K562 (cell line): Measurements from ENCODE around the gene WDR93. TPM values are rescaled to one million over a fixed set of nuclear protein-coding genes. Genes with fewer than 3 reads are reported as not detected.

ENCODE experiments used
- NR4A1 ChIP-seq, 2 experiments: fragments of 250-450 bp in 1 of 2; fragments of 450-650 bp in 1 of 2; sonication (Bioruptor Pico) in 1 of 2; IDR thresholded peaks; 2 replicates each; pipeline versions ENCODE4 v1.4.0 to v1.6.1; 2016 to 2020; ENCODE audit warnings: mild to moderate bottlenecking in 2 of 2, missing compliant biosample characterization in 1 of 2, missing genetic modification characterization in 1 of 2, moderate library complexity in 1 of 2
- PTTG1 ChIP-seq: fragments of 450-650 bp; IDR thresholded peaks from 2 replicates; pipeline ENCODE4 v1.6.1; 2016; ENCODE audit warnings: low read depth, mild to moderate bottlenecking, missing genetic modification characterization, missing compliant biosample characterization
- RFX5 ChIP-seq: IDR thresholded peaks from 2 replicates; pipeline ENCODE4 v1.6.1; 2011; ENCODE audit warnings: low read depth, mild to moderate bottlenecking, improper control_type of control experiment, low read length
- WHSC1 ChIP-seq: IDR thresholded peaks from one replicate; pipeline ENCODE4 v1.6.1; 2012; ENCODE audit warnings: low read length, control low read depth, inconsistent platforms
- ZBTB33 ChIP-seq: sonication (generic); formaldehyde crosslinking; IDR thresholded peaks from 2 replicates; pipeline ENCODE4 v1.8.1; 2023; ENCODE audit warnings: mild to moderate bottlenecking, missing genetic modification reagents
- ZNF449 ChIP-seq: fragments of 250-450 bp; sonication (Bioruptor Pico); IDR thresholded peaks from 2 replicates; pipeline ENCODE4 v1.8.0; 2022; ENCODE audit warnings: moderate library complexity, mild to moderate bottlenecking, inconsistent platforms
- ZNF766 ChIP-seq: fragments of 200-800 bp; sonication (Bioruptor generic); conservative IDR thresholded peaks from 2 replicates; pipeline ENCODE4 v1.6.1; 2016; ENCODE audit warnings: missing genetic modification characterization, missing compliant biosample characterization
- polyA plus RNA-seq, 8 experiments: library from polyadenylated mRNA; depleted of rRNA in 4 of 8; stranded (reverse) in 5 of 8; unstranded in 3 of 8; fragments of >200 nt; fragmentation: Nextera tagmentation in 2 of 8; fragmentation: Illumina TruSeq in 1 of 8; extraction: Ambion mirVana in 2 of 8; extraction: Trizol in 1 of 8; gene quantifications; 2 replicates each; pipeline versions ENCODE4 v1.2.1 to v1.2.3, GENCODE V29; 2011 to 2014; ENCODE audit warnings: inconsistent platforms in 1 of 8, missing spikeins in 1 of 8
- total RNA-seq, 7 experiments: library from RNA; depleted of rRNA in 6 of 7; stranded (reverse); fragments of >200 nt in 6 of 7; fragmentation: Illumina TruSeq in 2 of 7; extraction: Trizol in 2 of 7; gene quantifications; 2 replicates each; pipeline versions ENCODE4 v1.2.1 to v1.2.3, GENCODE V29; 2011 to 2021; ENCODE audit warnings: low replicate concordance in 1 of 7

WDR93 gene
- total and polyA plus RNA-seq, 9 of the 15 experiments (the other 6 are each of a cell fraction or from before 2014, with no cell fraction given) = not detected

- TF ChIP-seq ZBTB33 (CRISPR knock-in tag) (no peak), RFX5 (no peak), WHSC1 (no peak), PTTG1 (tag) (0 out of 2 replicates have a peak, but pooled peaks have one; percentile 68), NR4A1 (CRISPR knock-in tag; IDR thresholded peaks at IDR 0.05) (no peak), NR4A1 (tag; IDR thresholded peaks at IDR 0.05) (peak; percentile 74), ZNF766 (CRISPR knock-in tag) (peak; percentile 83), ZNF449 (CRISPR knock-in tag) (no peak)
- TF ChIP-seq, all 486 proteins: peak for 13
These were observed 3.1 kb downstream of the WDR93 start (continued) for GRCh38 chr15:89693696-89694095.
